Neural cell (in vitro differentiated cells): ENCODE results near the gene STX17. TPM values are rescaled to one million over a fixed set of nuclear protein-coding genes. Genes with fewer than 3 reads are reported as not detected.
A peak's percentile ranks its signal among the peaks of the same experiment; 100 is the strongest.

Experiments used
- H2AFZ ChIP-seq: fragments of 200-600, 300-800 bp; sonication (generic), shearing (Covaris generic); 2 replicates; pipeline ENCODE4 v1.6.0; 2014; ENCODE audit warnings: low read depth, mild to moderate bottlenecking, antibody characterized with exemption, low read length, moderate library complexity
- H3F3A ChIP-seq: fragments of 200-600 bp; shearing (Covaris generic); 2 replicates; pipeline ENCODE4 v1.6.1; 2016; ENCODE audit warnings: mild to moderate bottlenecking, moderate library complexity, mixed read lengths, antibody characterized with exemption, low read length; ENCODE audit not compliant: insufficient read depth, poor library complexity, severe bottlenecking
- H3K27ac ChIP-seq: fragments of 200-600, 300-800 bp; sonication (generic), shearing (Covaris generic); 2 replicates; pipeline ENCODE4 v1.5.1; 2014; ENCODE audit warnings: mild to moderate bottlenecking, low read length, moderate library complexity
- H3K27me3 ChIP-seq: fragments of 300-800, 200-600 bp; sonication (generic), shearing (Covaris generic); 2 replicates; pipeline ENCODE4 v1.6.0; 2014; ENCODE audit warnings: mild to moderate bottlenecking, low read depth, low read length, moderate library complexity; ENCODE audit not compliant: insufficient read depth
- H3K36me3 ChIP-seq: fragments of 300-800, 200-600 bp; sonication (generic), shearing (Covaris generic); 2 replicates; pipeline ENCODE4 v1.5.1; 2014; ENCODE audit warnings: mild to moderate bottlenecking, antibody characterized with exemption, low read length, moderate library complexity; ENCODE audit not compliant: insufficient read depth
- H3K4me2 ChIP-seq: fragments of 300-800, 200-600 bp; sonication (generic), shearing (Covaris generic); 2 replicates; pipeline ENCODE4 v1.6.0; 2014; ENCODE audit warnings: mild to moderate bottlenecking, low read length
- H3K4me3 ChIP-seq: fragments of 300-800, 200-600 bp; sonication (generic), shearing (Covaris generic); 2 replicates; pipeline ENCODE4 v1.5.1; 2014; ENCODE audit warnings: mild to moderate bottlenecking, low read length, moderate library complexity
- H3K79me2 ChIP-seq: fragments of 200-600 bp; shearing (Covaris generic); replicated peaks from 2 replicates; pipeline ENCODE4 v1.6.0; 2014; ENCODE audit warnings: mild to moderate bottlenecking, low read length, moderate library complexity; ENCODE audit not compliant: insufficient read depth
- H3K9ac ChIP-seq: fragments of 300-800, 200-600 bp; sonication (generic), shearing (Covaris generic); 2 replicates; pipeline ENCODE4 v1.6.1; 2016; ENCODE audit warnings: mild to moderate bottlenecking, low read length, mixed read lengths
- H3K9me2 ChIP-seq: fragments of 200-600 bp; shearing (Covaris generic); 2 replicates; pipeline ENCODE4 v1.6.1; 2016; ENCODE audit warnings: mild to moderate bottlenecking, low read length, mixed read lengths; ENCODE audit not compliant: insufficient read depth
- H3K9me3 ChIP-seq: fragments of 200-600, 300-800 bp; sonication (generic), shearing (Covaris generic); 2 replicates; pipeline ENCODE4 v1.6.1; 2016; ENCODE audit warnings: mild to moderate bottlenecking, mixed run types, low read length, moderate library complexity, mixed read lengths
- H4K20me1 ChIP-seq: fragments of 200-600 bp; shearing (Covaris generic); 2 replicates; pipeline ENCODE4 v1.6.1; 2016; ENCODE audit warnings: mild to moderate bottlenecking, mixed run types; ENCODE audit not compliant: insufficient read depth
- CTCF ChIP-seq: fragments of 450-650 bp; IDR thresholded peaks from 2 replicates; pipeline ENCODE4 v1.5.1; 2014; ENCODE audit warnings: antibody characterized with exemption, mild to moderate bottlenecking, moderate library complexity; ENCODE audit not compliant: poor library complexity, severe bottlenecking
- EP300 ChIP-seq: fragments of 450-650 bp; conservative IDR thresholded peaks from 2 replicates; pipeline ENCODE4 v1.6.1; 2014; ENCODE audit warnings: antibody characterized with exemption, mild to moderate bottlenecking, moderate library complexity; ENCODE audit not compliant: poor library complexity, severe bottlenecking
- EZH2 ChIP-seq: fragments of 200-600, 300-800 bp; shearing (Covaris generic), sonication (generic); IDR thresholded peaks from 2 replicates; pipeline ENCODE4 v1.6.1; 2014; ENCODE audit warnings: antibody characterized with exemption, low read length, borderline replicate concordance, mild to moderate bottlenecking; ENCODE audit not compliant: insufficient read depth, poor library complexity, severe bottlenecking
- MXI1 ChIP-seq: fragments of 450-650 bp; conservative IDR thresholded peaks from 2 replicates; pipeline ENCODE4 v1.6.1; 2014; ENCODE audit warnings: antibody characterized with exemption, mild to moderate bottlenecking; ENCODE audit not compliant: poor library complexity, severe bottlenecking
- POLR2AphosphoS5 ChIP-seq: IDR thresholded peaks from 2 replicates; pipeline ENCODE4 v1.6.1; 2012
- RAD21 ChIP-seq: fragments of 450-650 bp; conservative IDR thresholded peaks from 2 replicates; pipeline ENCODE4 v1.6.1; 2014; ENCODE audit warnings: antibody characterized with exemption, mild to moderate bottlenecking, moderate library complexity
- REST ChIP-seq: IDR thresholded peaks from 2 replicates; pipeline ENCODE4 v1.6.1; 2012; ENCODE audit warnings: borderline replicate concordance
- SMC3 ChIP-seq: fragments of 450-650 bp; conservative IDR thresholded peaks from 2 replicates; pipeline ENCODE4 v1.6.1; 2014; ENCODE audit warnings: antibody characterized with exemption, mild to moderate bottlenecking, moderate library complexity; ENCODE audit not compliant: poor library complexity
- TAF1 ChIP-seq: IDR thresholded peaks from 2 replicates; pipeline ENCODE4 v1.6.1; 2012; ENCODE audit warnings: low read depth
- polyA plus RNA-seq: library from polyadenylated mRNA; depleted of rRNA; stranded (reverse); fragments of >200 nt; gene quantifications from 2 replicates; pipeline ENCODE4 v1.2.3, GENCODE V29; 2014

STX17 gene
- polyA plus RNA-seq, 1 donor from 2014 or later, result 3.3 TPM

GRCh38 chr9:99999797-100000196 lies 93.3 kb downstream of the STX17 start:
- Histone ChIP-seq H3K4me2 (no peak overlapping the region), H3K9me3 (peaks cover 10% of the 10 kb centered on the region), H3K4me3 (no peak overlapping the region), H3K79me2 (no peaks in the 10 kb centered on the region), H4K20me1 (no peaks in the 10 kb centered on the region), H3F3A (no peaks in the 10 kb centered on the region), H3K9me2 (no peaks in the 10 kb centered on the region), H3K27ac (no peak overlapping the region), H3K27me3 (no peaks in the 10 kb centered on the region), H3K9ac (no peak overlapping the region), H2AFZ (no peak overlapping the region), H3K36me3 (peaks cover 16% of the 10 kb centered on the region)
- no peak for TF ChIP-seq POLR2AphosphoS5
- no peak for TF ChIP-seq EZH2
- no peak for TF ChIP-seq EP300
- TF ChIP-seq RAD21, result no peak
- TF ChIP-seq MXI1, result no peak
- no peak for TF ChIP-seq CTCF
- TF ChIP-seq SMC3, result no peak
- no peak for TF ChIP-seq REST
- no peak for TF ChIP-seq TAF1

GRCh38 chr9:100011062-100011681 lies 104.7 kb downstream of the STX17 start:
- no peak overlapping the region for H3K9ac ChIP-seq

More at GRCh38 chr9:100011062-100011681, 104.7 kb downstream of the STX17 start:
- Histone ChIP-seq H3F3A (no peaks in the 10 kb centered on the region), H3K4me2 (no peak overlapping the region), H2AFZ (no peak overlapping the region), H3K36me3 (no peaks in the 10 kb centered on the region), H3K79me2 (no peaks in the 10 kb centered on the region), H3K27ac (no peak overlapping the region), H3K9me2 (no peaks in the 10 kb centered on the region), H3K4me3 (no peak overlapping the region), H3K9me3 (no peaks in the 10 kb centered on the region), H4K20me1 (no peaks in the 10 kb centered on the region), H3K27me3 (no peaks in the 10 kb centered on the region)
- no peak for TF ChIP-seq MXI1
- no peak for TF ChIP-seq EZH2
- peak; percentile 63 for TF ChIP-seq CTCF
- peak; percentile 71 for TF ChIP-seq SMC3
- no peak for TF ChIP-seq POLR2AphosphoS5
- peak; percentile 68 for TF ChIP-seq RAD21
- TF ChIP-seq REST, result no peak
- no peak for TF ChIP-seq TAF1
